Tibial artery (tissue), 4 donors: ENCODE data around the gene AAGAB.

Source experiments
- DNase-seq, 2 donors: peaks; one replicate each; pipeline ENCODE4 v3.0.0-alpha.2; 2019
- H3K27ac ChIP-seq, 2 donors: fragments of 200-600 bp; sonication (generic) in 1 of 2; 1 replicate in 1 of 2; 2 replicates in 1 of 2; pipeline ENCODE4 v1.5.1; 2018 to 2019; ENCODE audit warnings: mild to moderate bottlenecking in 1 of 2
- H3K27me3 ChIP-seq, 2 donors: fragments of 200-600 bp; sonication (generic) in 1 of 2; one replicate each; pipeline versions ENCODE4 v1.5.1 to v1.6.0; 2016 to 2019
- H3K36me3 ChIP-seq, 3 donors: fragments of 200-600 bp; sonication (generic) in 2 of 3; one replicate each; pipeline ENCODE4 v1.5.1; 2016 to 2019; ENCODE audit warnings: mild to moderate bottlenecking in 2 of 3
- H3K4me1 ChIP-seq, 4 donors: fragments of 200-600 bp; sonication (generic) in 2 of 4; 1 replicate in 3 of 4; 2 replicates in 1 of 4; pipeline ENCODE4 v1.5.1; 2016 to 2019
- H3K4me3 ChIP-seq, 2 donors: fragments of 200-600 bp; sonication (generic) in 1 of 2; 1 replicate in 1 of 2; 2 replicates in 1 of 2; pipeline ENCODE4 v1.5.1; 2018 to 2019; ENCODE audit warnings: mild to moderate bottlenecking in 2 of 2
- H3K9me3 ChIP-seq, 3 donors: fragments of 200-600 bp; sonication (generic) in 1 of 3; one replicate each; pipeline ENCODE4 v1.5.1; 2016 to 2019
- intact Hi-C: fragments of 100-400 bp; cut with DNase I; formaldehyde crosslinking; loops from one replicate; pipeline ENCODE4 v1.15.0; 2023; ENCODE audit warnings: low total_unique reads
- TF ChIP-seq, protein P1 (sequence below), 2 experiments: fragments of 200-600 bp in 1 of 2; fragments of 450-650 bp in 1 of 2; IDR thresholded peaks; one replicate each; pipeline ENCODE4 v1.5.1; 2017 to 2019; ENCODE audit warnings: antibody characterized with exemption in 2 of 2, mild to moderate bottlenecking in 1 of 2, moderate library complexity in 1 of 2

Gene AAGAB

DNA sequence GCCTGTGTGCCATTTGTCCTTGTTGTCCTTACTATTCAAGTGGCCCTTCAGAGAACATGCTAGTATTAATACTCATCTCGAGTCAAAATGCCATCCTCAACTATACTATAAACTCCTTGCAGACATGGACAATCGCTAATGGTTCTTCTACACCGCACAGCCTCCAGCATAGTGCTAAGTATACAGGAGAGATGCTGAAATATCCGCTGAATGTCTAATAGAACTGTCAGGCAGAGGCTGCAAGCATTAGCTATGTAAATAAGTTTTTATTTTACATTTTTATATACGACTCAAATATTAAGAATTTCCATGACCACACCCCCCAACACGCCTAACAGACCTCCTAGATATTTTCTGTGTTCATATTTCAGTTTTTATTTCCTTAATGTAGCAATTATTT lies 39.4 kb downstream of the AAGAB start:
- H3K27ac ChIP-seq, result no peak overlapping the region
- no peaks in the 10 kb centered on the region for H3K27me3 ChIP-seq
- intact Hi-C loops, result no loop called here
- no peaks in the 10 kb centered on the region for H3K4me1 ChIP-seq
- no peak for DNase-seq
- no peaks in the 10 kb centered on the region for H3K36me3 ChIP-seq
- no peak overlapping the region for H3K4me3 ChIP-seq
- H3K9me3 ChIP-seq, result no peaks in the 10 kb centered on the region
- TF ChIP-seq, protein P1, sequence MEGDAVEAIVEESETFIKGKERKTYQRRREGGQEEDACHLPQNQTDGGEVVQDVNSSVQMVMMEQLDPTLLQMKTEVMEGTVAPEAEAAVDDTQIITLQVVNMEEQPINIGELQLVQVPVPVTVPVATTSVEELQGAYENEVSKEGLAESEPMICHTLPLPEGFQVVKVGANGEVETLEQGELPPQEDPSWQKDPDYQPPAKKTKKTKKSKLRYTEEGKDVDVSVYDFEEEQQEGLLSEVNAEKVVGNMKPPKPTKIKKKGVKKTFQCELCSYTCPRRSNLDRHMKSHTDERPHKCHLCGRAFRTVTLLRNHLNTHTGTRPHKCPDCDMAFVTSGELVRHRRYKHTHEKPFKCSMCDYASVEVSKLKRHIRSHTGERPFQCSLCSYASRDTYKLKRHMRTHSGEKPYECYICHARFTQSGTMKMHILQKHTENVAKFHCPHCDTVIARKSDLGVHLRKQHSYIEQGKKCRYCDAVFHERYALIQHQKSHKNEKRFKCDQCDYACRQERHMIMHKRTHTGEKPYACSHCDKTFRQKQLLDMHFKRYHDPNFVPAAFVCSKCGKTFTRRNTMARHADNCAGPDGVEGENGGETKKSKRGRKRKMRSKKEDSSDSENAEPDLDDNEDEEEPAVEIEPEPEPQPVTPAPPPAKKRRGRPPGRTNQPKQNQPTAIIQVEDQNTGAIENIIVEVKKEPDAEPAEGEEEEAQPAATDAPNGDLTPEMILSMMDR (IDR thresholded peaks at IDR 0.05), result no peak

- TF ChIP-seq, protein P1 (IDR thresholded peaks at IDR 0.05), result no peak
- peaks cover 5 to 9% (median 7%) of the 10 kb centered on the region in 3 donors for H3K36me3 ChIP-seq
- H3K4me1 ChIP-seq, result no peaks in the 10 kb centered on the region
- no peak overlapping the region for H3K4me3 ChIP-seq
- intact Hi-C loops, result no loop called here
- no peak for DNase-seq
- no peak overlapping the region for H3K27ac ChIP-seq
- H3K27me3 ChIP-seq, result no peaks in the 10 kb centered on the region
- no peaks in the 10 kb centered on the region for H3K9me3 ChIP-seq
Observed at GRCh38 chr15:67212684-67213367, 41.6 kb downstream of the AAGAB start.

DNA sequence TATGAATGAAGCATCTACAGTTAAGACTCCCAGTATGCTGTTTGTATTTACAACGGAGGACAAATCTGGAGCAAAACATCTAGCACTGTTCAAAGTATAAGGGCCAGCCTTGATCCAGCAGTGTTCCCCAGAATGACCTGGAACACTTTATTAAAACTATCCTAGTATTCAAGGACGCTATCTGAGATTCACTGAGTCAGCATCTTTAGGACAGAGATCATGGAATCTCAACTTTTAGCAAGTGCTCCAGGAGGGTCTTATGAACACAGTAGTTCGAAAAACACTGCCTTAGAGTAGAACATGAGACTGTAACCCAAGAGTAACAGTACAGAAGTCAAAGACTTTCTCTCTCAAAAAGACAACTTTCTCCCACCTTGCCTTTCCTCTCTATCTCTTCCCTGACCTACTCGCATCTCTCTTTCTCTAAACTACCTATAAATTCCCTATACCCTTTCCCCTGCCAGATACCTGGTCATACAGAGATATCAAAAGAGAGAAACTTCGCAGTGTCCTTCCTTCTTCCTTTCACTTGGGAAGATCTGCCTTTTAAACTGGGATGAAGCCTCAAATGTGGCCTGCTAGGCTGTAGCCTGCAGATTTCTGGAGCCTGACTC lies 43.8 kb downstream of the AAGAB start:
- no peak overlapping the region for H3K4me3 ChIP-seq
- H3K9me3 ChIP-seq, result no peaks in the 10 kb centered on the region
- TF ChIP-seq, protein P1 (IDR thresholded peaks at IDR 0.05), result no peak
- H3K36me3 ChIP-seq, result peaks cover 6 to 25% (median 7%) of the 10 kb centered on the region in 3 donors
- no peaks in the 10 kb centered on the region for H3K27me3 ChIP-seq
- no peak overlapping the region for H3K27ac ChIP-seq
- no peak for DNase-seq
- H3K4me1 ChIP-seq, result no peaks in the 10 kb centered on the region
- intact Hi-C loops, result no loop called here

- Histone ChIP-seq H3K36me3 (peaks cover 6 to 33% (median 16%) of the 10 kb centered on the region in 3 donors), H3K4me3 (no peak overlapping the region), H3K27ac (no peak overlapping the region), H3K4me1 (no peaks in the 10 kb centered on the region), H3K9me3 (no peaks in the 10 kb centered on the region), H3K27me3 (no peaks in the 10 kb centered on the region)
- intact Hi-C loops, result no loop called here
- no peak for DNase-seq
- TF ChIP-seq, protein P1 (IDR thresholded peaks at IDR 0.05), result no peak
Observed at GRCh38 chr15:67208396-67208795, 46.1 kb downstream of the AAGAB start.

- H3K9me3 ChIP-seq, result no peaks in the 10 kb centered on the region
- no peak for DNase-seq
- H3K27me3 ChIP-seq, result no peaks in the 10 kb centered on the region
- H3K27ac ChIP-seq, result no peak overlapping the region
- TF ChIP-seq, protein P1 (IDR thresholded peaks at IDR 0.05), result no peak
- peaks cover 0 to 3% (median 0%) of the 10 kb centered on the region in 4 donors for H3K4me1 ChIP-seq
- intact Hi-C loops, result no loop called here
- H3K4me3 ChIP-seq, result no peak overlapping the region
- H3K36me3 ChIP-seq, result peaks cover 6 to 34% (median 16%) of the 10 kb centered on the region in 3 donors
Observed at GRCh38 chr15:67207555-67208207, 46.8 kb downstream of the AAGAB start.
